Spleen (tissue), 7 donors: ENCODE results near the gene SLC9C2.

ENCODE experiments used
- POLR2A ChIP-seq, 3 donors: fragments of 450-650 bp; IDR thresholded peaks; one replicate each; pipeline ENCODE4 v1.5.1; 2017; ENCODE audit warnings: antibody characterized with exemption in 3 of 3, mild to moderate bottlenecking in 1 of 3
- POLR2AphosphoS5 ChIP-seq, 3 donors: sonication (generic); formaldehyde crosslinking; IDR thresholded peaks; one replicate each; pipeline ENCODE4 v1.5.1; 2017; ENCODE audit warnings: antibody characterized with exemption in 3 of 3
- TF ChIP-seq, protein P1 (sequence below), 11 experiments: fragments of 200-600 bp in 7 of 11; fragments of 450-650 bp in 4 of 11; sonication (generic) in 4 of 11; IDR thresholded peaks in 8 of 11; conservative IDR thresholded peaks in 3 of 11; 1 replicate in 7 of 11; 2 replicates in 4 of 11; pipeline versions ENCODE4 v1.4.0 to v1.8.0; 2016 to 2021; ENCODE audit warnings: antibody characterized with exemption in 11 of 11, inconsistent platforms in 4 of 11, mild to moderate bottlenecking in 1 of 11
- donor health status: DM: no; HTN: no; CAD: no; lungs with moderate emphysema.
- donor health status: DM: no; HTN: no; CAD: no.
- donor health status: DM: no; HTN: no; CAD: no.

DNA sequence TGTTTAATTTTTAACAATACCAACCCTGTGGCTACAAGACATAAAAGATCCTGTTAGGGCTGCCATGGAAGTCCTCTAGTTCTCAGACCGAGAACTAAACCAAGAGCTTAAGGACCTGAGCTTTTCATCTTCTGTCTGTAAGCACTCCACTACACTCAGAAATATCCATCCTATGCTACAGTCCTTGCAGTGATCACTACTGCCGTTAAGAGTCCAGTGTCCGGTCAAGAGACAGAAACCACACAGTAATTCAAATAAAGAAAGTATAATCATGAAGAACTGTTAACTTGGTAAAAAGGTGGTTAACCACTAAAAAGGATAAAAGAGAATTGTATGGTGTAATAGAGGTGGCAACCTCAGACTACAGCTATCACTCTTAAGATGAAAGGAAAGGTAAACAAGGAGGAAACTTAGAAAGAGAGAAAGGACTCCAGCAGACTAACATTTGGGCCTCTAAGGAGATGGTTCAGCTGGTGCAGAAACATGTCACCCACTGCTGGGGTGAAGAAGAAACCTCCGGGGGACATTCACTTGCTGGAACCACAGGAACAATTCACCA is 147.8 kb downstream of the SLC9C2 start:
- TF ChIP-seq, protein P1, sequence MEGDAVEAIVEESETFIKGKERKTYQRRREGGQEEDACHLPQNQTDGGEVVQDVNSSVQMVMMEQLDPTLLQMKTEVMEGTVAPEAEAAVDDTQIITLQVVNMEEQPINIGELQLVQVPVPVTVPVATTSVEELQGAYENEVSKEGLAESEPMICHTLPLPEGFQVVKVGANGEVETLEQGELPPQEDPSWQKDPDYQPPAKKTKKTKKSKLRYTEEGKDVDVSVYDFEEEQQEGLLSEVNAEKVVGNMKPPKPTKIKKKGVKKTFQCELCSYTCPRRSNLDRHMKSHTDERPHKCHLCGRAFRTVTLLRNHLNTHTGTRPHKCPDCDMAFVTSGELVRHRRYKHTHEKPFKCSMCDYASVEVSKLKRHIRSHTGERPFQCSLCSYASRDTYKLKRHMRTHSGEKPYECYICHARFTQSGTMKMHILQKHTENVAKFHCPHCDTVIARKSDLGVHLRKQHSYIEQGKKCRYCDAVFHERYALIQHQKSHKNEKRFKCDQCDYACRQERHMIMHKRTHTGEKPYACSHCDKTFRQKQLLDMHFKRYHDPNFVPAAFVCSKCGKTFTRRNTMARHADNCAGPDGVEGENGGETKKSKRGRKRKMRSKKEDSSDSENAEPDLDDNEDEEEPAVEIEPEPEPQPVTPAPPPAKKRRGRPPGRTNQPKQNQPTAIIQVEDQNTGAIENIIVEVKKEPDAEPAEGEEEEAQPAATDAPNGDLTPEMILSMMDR (IDR thresholded peaks at IDR 0.05 in 8 of 11, conservative IDR thresholded peaks at IDR 0.05 in 3 of 11), result no peak
- TF ChIP-seq POLR2A (IDR thresholded peaks at IDR 0.05) (no peak), POLR2AphosphoS5 (IDR thresholded peaks at IDR 0.05) (no peak)
